Anterior cingulate cortex (tissue), 58 donors: ENCODE results near the gene CHIT1.

Experiments used
- DNase-seq, 58 donors: peaks; one replicate each; lab custom pipeline; 2025; lab: John Stamatoyannopoulos, UW

Gene CHIT1

DNA sequence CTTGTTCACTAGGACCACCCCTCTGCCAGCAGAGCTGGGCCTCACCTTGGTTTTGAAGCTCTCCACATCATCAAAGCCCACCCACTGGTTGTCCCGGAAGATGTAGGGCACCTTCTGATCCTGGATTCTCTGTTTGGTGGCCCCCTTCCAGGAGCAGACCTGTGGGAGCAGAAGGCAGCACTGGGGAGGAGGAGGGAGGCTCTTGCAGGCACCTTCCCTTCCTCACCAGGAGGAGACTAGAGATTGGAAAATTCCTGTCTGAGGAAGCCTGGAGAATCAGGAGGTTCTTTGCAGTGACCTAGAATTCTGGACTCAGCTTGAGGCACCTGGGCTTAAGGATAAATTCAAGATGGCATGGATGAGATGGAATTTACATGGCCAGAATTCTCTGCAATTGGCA is 10.3 kb downstream of the CHIT1 start:
- DNase-seq: no peak

DNA sequence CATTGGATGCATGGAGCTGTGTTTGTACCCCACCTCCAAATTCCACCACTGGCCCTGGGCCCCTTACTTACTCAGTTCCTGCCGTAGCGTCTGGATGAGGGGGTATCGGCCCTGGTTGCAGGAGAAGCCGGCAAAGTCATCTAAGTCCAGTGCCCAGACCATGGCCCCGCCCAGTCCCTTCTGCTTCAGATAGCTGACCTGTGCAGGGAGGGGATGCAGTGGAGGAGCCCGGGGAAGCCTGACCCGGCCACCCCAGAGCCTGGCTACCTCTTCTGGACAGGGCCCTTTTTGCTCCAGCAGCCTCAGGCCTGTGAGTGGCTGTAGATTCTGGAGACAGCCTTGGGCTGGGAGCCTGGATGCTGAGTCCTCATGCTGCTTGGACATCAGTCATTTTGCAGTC is 11.8 kb downstream of the CHIT1 start:
- DNase-seq: no peak

DNA sequence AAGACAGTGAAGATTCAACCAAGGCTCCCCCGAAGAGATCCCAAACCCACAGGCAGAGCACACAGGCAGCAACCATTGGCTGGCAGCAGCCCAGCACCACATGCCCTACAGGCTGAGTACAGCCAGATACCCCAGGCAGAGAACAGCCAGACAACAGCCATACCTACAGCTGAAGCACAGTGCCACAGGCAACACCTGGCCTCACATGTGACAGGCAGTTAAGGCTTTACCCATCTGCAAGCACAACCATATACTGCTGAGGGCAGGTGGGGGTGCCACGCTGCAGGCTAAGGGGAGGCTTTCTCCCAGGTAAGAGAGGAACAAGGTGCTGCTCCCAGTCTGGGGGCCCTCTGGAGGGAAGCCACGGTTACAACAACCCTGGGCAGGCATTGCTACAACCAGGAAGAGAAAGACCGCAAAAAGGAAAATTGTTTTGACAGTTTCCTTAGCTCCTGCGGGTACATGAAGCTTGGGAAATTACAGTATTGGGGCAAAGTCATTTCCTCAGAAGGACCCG is 12.3 kb downstream of the CHIT1 start:
- DNase-seq: no peak

DNA sequence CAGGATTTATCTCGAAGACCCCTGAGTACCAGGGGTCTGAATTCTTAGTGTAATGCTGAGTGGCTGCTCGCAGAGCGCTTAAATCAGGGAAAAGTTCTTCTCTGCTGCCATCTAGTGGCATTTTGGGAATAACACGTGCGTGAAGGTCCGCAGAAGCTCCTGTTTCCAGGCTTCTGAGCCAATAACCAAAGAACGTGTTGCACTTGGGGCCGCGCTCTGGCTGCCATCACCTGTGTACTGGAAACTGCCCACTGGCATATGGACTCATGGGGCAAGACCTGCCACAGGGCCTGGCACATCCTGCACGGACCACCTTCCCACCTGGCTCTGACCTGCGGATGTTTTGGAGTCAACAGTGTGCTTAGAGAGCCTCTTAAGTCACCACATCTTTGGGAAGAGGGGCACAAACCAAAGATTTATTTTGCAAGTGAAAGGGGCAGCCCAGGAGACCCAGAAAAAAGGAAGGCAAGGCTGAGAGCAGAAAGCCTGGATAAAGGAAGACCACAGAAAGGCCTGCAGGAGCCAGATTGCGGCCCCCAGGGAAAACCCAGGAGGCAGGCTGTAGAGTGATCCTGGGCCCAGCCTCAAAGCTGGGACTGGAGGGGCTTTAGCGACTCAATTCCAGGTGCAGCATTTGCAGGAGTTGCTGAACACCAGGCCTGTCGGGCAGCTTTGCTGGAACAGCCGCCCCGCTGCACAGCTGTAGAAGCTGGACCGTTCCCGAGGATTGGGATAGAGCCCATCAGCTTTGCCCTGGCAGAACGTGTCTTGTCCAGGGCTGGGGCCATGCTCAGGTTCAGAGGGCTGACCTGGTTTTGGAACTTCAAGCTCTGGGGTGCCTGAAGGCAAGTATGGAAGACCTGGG is 13.0 kb downstream of the CHIT1 start:
- peak in 49 of 58 donors; percentile 12 to 78 (median 43) for DNase-seq

DNA sequence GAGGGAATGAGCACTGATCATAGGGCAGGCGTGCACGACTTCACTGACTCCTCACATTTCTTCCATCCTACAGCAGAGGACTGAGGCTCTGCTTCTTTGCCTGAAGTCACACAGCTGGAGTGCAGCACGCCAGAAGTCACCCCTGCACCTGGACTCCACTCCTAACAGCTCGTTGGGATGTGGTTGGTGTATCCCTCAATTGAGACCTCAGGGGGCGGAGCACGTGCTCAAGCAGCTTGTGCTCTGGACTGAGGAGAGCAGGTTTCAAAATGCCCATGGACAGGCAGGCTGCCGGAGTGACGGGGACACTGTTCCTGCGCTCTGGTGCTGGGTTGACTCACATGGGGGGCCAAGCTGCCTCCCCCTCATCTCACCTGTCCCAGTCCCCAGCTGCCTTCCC is 13.9 kb downstream of the CHIT1 start:
- DNase-seq: no peak

DNA sequence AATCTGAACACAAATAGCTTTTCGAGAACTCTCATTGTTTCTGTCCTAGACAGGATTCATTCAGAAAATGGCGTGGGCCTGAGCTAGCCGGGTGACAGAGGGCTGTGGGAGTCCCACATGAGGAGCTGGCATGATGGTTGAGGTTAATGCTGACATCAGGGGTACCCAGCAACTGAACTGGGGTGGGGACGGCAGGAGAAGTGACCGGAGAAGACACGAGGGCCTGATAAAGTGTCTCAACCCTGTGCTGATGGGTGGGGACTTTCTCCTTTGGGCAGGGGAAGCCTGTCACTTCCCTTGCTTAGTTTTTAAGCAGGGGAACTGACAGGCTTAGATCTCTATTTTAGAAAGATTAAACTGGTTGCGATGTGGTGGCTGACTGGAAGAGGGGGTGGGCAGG is 14.6 kb downstream of the CHIT1 start:
- DNase-seq: no peak

DNA sequence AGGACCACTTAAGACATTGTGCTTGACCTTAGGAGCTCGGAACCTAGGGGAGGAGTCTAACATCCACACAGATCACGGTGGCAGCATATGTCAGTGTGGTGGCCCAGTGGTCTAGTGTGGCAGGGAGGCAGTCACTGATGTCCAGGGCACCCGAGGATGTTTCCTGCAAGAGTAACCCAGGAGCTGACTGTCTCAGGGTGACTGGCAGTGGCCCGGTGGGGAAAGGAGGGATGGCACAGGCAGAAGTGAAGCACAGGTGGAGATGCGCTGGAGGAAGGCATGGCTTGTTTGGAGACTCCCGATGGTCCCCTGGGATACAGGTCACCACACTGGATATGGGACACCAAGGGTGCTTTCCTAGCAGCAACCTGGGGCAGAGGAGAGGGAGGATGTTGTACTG is 16.3 kb downstream of the CHIT1 start:
- no peak for DNase-seq

DNA sequence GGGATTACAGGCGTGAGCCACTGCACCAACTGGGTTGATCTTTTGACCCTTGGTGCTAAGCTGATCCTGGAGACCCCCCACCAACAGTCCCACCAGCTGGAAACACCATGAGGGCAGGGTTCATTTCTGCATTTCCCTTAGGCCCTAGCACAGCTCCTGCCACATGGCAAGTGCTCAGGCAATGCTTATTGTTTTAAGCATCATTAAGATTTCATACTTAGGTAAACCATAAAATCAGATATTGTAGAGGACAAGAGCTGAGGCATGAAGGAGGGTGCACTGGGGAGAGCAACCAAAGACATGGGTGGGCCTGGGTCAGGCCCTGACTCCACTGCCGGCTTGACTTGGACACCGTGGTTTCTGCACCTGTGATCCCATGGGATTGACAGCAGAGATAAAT is 17.7 kb downstream of the CHIT1 start:
- no peak for DNase-seq

DNA sequence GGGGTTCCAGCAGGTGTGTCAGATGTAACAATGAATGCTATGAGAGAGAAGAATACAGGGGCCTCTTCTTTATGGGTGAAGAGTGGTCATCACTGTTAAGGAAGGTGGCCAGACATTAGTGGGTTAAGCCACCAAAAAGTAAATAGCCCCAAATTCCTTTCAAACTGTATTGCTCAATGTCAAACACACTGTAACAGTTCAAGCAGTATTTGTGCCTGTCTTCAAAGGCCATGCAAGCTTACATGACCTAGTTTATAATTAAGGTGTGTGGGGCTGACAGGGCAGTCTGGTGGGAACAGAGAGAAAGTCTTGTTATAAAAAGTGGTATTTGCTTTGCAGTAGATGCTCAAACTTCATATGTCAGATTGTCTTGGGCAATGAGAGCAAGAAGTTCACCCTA is 18.5 kb downstream of the CHIT1 start:
- DNase-seq: no peak

DNA sequence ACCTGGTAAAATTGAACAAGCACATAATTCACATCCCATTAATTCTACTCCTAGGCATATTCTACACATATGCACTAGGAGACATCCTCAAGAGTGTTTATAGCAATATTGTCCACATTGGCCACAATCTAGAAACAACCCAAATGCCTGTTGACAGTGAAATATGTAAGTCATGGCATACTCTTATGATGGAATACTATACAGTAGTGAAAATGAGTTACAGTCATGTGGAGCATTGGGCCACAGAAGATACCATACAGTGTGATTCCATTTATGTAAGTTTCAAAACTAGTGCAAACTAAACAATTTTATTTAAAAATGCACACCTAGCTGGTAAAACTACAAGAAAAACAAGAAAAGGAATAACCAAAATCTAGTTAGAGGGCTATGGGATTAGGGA is 19.1 kb downstream of the CHIT1 start:
- no peak for DNase-seq

DNA sequence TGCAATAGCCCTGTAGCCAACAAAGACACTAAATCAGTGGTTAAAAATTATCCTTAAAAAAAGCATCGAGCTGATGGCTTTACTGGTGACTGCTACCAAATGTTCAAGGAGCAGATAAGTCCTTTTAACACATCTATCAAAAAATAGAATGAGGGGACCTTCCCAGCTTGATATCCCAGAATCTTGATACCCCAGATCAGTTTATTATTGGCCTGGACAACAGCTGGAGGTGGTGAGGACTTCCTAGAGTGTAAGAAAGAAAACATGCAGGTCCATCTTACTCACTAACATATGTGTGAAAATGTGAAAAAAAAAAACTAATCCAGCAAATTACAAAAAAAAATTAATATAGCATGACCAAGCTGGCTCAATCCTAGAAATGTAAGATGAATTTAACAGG is 21.3 kb downstream of the CHIT1 start:
- DNase-seq: no peak

DNA sequence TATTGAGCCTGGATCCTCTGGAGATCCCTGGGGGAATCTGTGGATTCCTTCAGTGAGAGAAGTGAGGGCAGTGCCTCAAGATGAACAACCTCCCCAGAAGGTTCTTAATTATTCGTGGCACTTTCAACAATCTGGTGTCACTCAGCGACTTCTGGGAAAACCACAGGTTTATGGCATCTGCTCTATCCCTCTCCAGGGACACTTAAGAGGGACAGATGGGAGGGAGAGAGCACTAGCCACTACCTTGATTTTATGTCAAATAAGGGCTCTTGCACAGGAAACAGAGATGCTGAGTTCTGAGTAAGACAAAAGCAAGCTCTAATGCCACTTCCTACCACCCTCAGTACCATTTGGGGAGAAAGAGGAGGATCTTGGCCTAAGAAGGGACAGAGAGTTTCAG is 21.7 kb downstream of the CHIT1 start:
- no peak for DNase-seq

DNA sequence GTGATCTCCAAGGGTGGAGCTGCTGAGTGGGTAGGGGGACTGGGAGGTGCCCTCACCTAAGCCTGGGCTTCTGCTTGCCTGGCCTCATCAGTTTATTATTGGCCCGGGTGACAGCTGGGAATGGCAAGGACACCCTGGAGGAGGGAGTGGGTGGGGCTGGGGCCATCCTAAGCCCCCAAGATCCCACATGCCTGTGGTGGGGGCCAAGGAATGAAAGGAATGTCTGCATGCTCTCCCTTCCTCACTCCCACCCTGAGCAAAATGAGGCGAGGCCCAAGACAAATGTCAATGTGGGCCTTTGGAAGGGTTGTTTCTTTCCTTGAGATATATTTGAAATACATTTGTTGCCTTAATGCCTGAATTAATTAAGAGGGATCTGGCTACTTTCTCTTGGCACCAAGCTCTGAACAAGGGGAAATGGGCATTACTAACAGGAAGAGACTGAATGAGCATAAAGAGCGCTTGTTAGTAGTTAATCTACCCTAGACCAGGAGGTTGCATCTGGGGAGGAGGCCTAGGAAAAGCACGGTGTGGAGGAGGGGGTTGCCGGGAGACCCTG is 23.3 kb downstream of the CHIT1 start:
- no peak for DNase-seq

DNA sequence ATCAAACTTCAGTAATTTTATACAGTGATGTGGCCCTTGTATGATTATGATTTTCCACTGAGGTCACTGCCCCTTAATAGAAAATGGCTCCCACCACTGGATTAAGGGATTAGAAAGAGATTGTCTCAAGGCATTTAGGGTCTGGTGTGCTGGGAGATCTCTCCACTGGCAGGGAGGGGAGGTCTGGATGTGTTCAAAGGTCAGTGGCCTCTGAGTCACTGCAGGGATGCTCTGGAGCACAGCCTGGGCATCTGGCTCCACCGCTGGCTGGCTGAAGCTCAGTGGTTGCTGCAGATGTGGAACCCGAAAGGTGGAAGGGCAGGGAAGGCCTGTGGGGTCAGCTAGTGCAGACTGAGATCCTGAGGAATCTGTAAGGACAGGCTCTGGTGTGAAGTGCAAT is 24.7 kb downstream of the CHIT1 start:
- no peak for DNase-seq

DNA sequence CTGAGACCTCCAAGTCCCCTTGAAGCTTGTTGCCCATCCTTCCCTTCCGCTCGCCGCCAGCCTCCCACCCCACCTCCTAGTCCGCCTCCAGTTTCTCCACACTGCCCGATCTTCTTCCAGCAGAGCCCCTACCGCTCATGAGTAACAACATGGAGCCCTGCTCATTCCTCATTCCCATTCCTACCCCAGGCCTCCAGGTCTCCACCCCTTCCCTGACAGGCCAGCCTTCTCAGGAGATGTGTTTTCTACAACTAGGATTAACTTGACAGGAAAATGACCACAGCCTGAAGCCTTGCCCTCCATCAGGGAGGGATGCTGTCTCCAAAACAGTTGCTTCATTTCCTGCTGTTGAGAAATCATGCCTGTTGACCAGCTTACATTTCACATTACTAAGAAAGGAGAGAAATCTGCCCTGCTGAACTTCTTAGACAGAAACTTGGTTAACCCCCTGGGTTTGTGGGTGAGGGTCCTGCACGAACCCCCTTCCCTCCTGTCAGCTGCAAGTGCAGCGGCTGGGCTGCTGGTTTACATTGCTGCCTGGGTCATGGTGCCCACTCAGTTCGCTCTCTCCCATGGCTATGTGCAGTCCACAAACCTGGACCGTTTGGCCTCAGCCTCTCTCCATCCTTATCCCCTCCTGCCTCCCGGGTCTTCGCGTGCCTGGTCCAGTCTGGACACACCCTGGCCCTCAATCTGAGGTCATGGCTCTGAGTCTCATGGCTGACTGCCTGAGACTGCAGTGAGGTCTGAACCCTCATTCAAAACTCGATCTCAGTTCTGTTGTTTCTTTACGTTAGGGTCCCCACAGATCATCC is 26.8 kb downstream of the CHIT1 start:
- DNase-seq: peak in 1 of 58 donors; percentile 16

DNA sequence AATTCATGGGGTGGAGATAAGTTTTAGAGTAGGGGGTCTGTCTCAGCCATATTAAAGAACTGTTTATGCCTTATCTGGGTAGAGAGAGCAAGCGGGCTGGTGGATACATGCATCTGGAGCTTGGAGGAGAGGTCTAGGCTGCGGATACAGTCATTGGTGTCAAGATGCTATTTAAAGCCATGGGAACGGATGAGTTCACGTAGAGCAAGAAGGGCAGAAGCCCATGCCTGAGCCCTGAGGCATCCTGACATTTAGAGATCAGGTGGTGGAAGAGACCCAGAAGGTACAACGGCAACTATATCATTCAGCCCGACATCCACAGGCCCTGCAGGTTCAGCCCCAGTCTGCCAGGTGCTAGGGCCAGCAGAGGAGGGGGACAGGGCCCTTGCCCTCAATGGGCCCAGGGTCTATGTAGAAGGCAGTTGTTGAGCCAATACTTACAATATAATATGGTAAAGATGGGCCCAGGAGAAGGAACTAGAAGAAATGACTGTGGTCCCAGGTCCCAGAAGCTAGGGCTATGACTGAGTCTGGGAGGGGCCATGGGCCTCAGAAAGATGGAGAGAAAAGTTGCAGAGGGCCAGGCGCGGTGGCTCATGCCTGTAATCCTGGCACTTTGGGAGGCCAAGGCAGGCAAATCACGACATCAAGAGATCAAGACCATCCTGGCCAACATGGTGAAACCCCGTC is 27.8 kb downstream of the CHIT1 start:
- DNase-seq: no peak

DNA sequence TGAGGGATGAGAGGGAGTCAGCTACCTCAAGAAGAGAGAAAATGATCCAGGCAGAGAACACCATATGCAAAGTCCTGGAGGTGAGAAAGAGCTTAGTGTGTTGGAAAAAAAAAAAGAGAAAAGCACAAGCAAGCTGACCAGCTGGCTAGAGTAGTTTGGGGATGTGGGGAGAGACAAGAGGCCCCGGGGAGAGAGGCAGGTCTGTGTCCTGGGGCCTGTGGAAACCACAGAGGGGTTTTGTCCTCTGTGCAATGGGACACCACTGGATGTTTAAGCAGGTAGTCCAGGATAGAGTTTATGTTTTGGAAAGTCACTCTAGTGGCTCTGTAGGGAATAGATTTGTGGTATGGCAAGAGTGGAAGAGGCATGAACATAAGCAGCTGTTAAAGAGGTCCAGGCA is 28.6 kb downstream of the CHIT1 start:
- no peak for DNase-seq

DNA sequence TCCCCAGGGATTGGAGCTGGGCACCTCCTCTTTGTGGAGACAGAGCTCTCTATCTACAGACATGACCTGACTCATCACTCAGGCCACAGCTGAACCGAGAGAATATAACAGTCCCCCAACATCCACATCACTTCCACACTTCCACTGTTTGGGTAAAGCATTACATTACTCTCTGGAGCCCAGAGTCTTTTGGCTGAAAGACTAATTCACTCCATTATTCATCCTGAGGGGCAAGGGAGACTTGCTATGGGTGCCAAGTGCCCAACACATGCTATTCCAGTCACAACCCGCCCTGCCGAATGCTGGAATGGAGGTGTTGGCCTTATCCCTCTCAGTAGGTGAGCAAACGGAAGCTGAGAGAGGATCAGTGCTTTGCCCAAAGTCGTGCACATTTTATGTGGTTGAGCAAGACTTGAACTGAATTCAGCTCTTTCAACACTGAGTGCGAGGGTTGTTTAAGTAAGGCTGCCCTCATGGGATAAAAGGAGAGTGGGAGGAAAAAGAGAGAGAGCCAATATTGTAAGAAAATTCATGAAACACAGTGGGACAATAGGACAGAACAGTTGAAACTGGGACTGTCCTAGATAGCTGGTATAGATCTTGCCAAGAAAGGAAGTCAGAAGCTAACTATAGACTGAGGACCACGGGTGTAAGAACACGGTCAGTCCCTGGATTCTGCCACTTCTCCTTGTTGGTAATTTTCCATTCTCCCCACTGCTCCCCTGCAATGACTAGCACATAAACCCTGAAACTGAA is 29.5 kb downstream of the CHIT1 start:
- DNase-seq: peak in 7 of 58 donors; percentile 24 to 68 (median 43)

DNA sequence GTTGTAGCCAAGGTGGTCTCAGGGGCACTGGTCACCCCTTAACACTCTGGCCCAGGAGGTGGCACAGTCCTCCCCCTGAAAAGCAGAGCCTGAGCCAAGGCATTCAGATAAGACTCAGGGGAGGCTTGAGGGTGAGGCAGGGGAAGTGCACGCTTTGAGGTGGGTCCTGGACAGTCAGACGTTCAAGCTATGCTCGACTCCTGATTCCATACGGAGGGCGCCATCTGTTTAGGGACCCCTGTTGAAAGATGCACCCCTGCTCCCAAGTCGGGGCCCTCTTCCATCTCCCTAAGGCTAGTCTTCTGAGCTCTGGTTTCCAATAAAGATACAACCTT is 30.0 kb downstream of the CHIT1 start:
- no peak for DNase-seq

DNA sequence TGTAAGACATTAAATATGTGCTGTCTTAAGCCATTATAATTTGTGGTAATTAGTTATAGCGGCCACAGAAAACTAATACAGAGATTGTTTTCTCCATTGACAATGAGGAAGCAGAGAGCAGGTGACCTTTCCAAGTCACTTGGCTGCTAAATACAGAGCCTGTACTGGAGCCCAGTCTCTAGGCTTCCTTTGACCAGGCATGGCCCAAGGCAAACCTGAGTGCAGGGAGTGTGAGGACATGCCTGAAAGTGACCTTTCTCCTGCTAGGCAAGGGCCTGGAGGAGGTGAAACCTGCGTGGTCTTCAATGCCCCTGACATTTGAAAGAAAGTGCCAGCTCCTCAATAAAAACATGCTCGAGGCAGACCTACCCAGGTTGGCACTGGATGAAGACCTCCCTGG is 30.5 kb downstream of the CHIT1 start:
- DNase-seq: no peak
